ENCODE results near the gene SLC6A11.

DNA sequence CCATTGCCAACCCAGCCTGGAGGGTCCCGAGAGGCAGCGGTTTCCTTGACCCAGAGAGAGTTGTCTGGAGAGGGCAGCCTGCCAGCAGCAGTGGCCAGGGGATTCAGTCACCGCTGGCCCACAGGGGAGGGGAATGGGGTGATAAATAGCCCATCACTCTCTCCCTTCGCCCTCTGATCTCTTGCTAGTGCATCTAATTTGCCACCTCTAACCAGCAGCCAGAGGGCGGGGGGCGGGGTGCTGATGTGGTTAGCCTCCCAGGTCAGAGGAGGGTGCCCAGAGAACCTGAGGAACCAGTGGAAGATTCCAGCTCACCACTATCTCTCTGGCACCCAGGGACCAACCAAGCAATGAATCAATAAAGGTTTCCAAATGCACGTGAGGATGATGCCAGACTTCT lies 35.1 kb upstream of the SLC6A11 start:
- TF ChIP-seq CTCF (IDR thresholded peaks at IDR 0.05; ENCODE audit: extremely low read depth in 1 of 2, insufficient read depth in 1 of 2, low read depth in 1 of 2, low read length in 2 of 2), result no peak
- TF ChIP-seq GATA2 (IDR thresholded peaks at IDR 0.05; ENCODE audit: insufficient read depth, insufficient read length, low read depth, low read length), result no peak
- TF ChIP-seq EZH2 (IDR thresholded peaks at IDR 0.05; ENCODE audit: borderline replicate concordance, low read depth, low read length, severe bottlenecking), result no peak
- TF ChIP-seq POLR2A (IDR thresholded peaks at IDR 0.05; ENCODE audit: low read depth, low read length), result no peak
- TF ChIP-seq JUN (IDR thresholded peaks at IDR 0.05; ENCODE audit: borderline replicate concordance, insufficient read depth, insufficient read length, low read depth), result no peak
- no peak for TF ChIP-seq MAX (IDR thresholded peaks at IDR 0.05; ENCODE audit: insufficient read depth, insufficient read length)
- no peak for TF ChIP-seq POLR2AphosphoS5 (IDR thresholded peaks at IDR 0.05; ENCODE audit: insufficient read depth, low read depth, low read length)
